Body of pancreas (tissue), 4 donors: ENCODE results near the gene RCAN2. TPM values are rescaled to one million over a fixed set of nuclear protein-coding genes. Genes with fewer than 3 reads are reported as not detected.

Experiments used
- ATAC-seq: fragments of 150-250 bp; one replicate; pipeline ENCODE4 v1.9.1; 2016
- DNase-seq, 4 donors: peaks; one replicate each; pipeline ENCODE4 v3.0.0-alpha.2; 2019
- H3K27ac ChIP-seq, 4 donors: fragments of 200-600 bp; sonication (generic); 1 replicate in 3 of 4; 2 replicates in 1 of 4; pipeline versions ENCODE4 v1.5.1 to v1.6.1; 2016 to 2019; ENCODE audit warnings: mild to moderate bottlenecking in 1 of 4, mixed read lengths in 1 of 4, moderate library complexity in 1 of 4
- H3K27me3 ChIP-seq, 2 donors: fragments of 200-600 bp; sonication (generic); one replicate each; pipeline ENCODE4 v1.6.0; 2016; ENCODE audit warnings: mild to moderate bottlenecking in 1 of 2
- H3K36me3 ChIP-seq, 2 donors: fragments of 200-600 bp; sonication (generic); replicated peaks in 1 of 2; 2 replicates each; pipeline ENCODE4 v1.5.1; 2016; ENCODE audit warnings: low read depth in 2 of 2; ENCODE audit not compliant: insufficient read depth in 1 of 2
- H3K4me1 ChIP-seq: fragments of 200-600 bp; sonication (generic); one replicate; pipeline ENCODE4 v1.6.0; 2016
- H3K4me3 ChIP-seq, 2 donors: fragments of 200-600 bp; sonication (generic); 1 replicate in 1 of 2; 2 replicates in 1 of 2; pipeline ENCODE4 v1.5.1; 2016 to 2019
- H3K9me3 ChIP-seq, 3 donors: fragments of 200-600 bp; sonication (generic); 1 replicate in 2 of 3; 2 replicates in 1 of 3; pipeline ENCODE4 v1.5.1; 2016
- POLR2A ChIP-seq, 3 donors: fragments of 450-650 bp; IDR thresholded peaks; one replicate each; pipeline ENCODE4 v1.6.1; 2016; ENCODE audit warnings: antibody characterized with exemption in 3 of 3, mild to moderate bottlenecking in 2 of 3
- WGBS, 2 donors: methylation state at CpG; one replicate each; pipeline ENCODE4 v1.1.5; 2017; 5-methylcytosine and 5-hydroxymethylcytosine counted together
- intact Hi-C: fragments of 100-400 bp; cut with DNase I; formaldehyde crosslinking; loops from one replicate; pipeline ENCODE4 v1.15.1; 2023
- total RNA-seq, 2 donors: library from RNA; depleted of rRNA; stranded (reverse); fragments of >200 nt; gene quantifications; one replicate each; pipeline ENCODE4 v1.1.0, GENCODE V29; 2016
- TF ChIP-seq, protein P1 (sequence below), 7 experiments: fragments of 450-650 bp in 4 of 7; fragments of 200-600 bp in 3 of 7; sonication (generic) in 3 of 7; IDR thresholded peaks; one replicate each; pipeline ENCODE4 v1.5.1; 2016 to 2019; ENCODE audit warnings: antibody characterized with exemption in 7 of 7

RCAN2 gene
- total RNA-seq, 2 donors from 2014 or later: 5.3 to 6.5 TPM

DNA sequence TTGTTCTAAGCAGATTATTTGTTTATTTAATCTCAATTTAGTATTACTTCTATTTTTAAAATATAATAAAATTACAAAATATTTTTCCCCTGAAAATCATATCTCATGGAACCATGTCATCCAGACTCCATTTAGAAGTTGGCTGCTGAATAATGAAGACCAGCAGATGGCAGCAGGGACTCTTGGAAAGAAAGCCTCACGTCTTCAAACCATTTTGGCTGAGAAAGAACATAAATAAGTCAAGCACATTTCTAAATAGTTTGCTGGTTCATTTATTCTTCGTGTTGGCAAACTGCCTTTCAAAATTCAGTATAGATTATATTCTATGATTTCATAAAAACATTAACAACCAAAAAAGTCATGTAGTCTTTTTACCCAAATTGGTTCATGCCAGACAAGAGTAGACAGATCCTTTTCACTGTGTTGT lies 71.7 kb downstream of the RCAN2 start:
- no peaks in the 10 kb centered on the region for H3K4me1 ChIP-seq
- no peaks in the 10 kb centered on the region for H3K27me3 ChIP-seq
- H3K36me3 ChIP-seq: no peaks in the 10 kb centered on the region
- no peak for TF ChIP-seq POLR2A (IDR thresholded peaks at IDR 0.05)
- TF ChIP-seq, protein P1, sequence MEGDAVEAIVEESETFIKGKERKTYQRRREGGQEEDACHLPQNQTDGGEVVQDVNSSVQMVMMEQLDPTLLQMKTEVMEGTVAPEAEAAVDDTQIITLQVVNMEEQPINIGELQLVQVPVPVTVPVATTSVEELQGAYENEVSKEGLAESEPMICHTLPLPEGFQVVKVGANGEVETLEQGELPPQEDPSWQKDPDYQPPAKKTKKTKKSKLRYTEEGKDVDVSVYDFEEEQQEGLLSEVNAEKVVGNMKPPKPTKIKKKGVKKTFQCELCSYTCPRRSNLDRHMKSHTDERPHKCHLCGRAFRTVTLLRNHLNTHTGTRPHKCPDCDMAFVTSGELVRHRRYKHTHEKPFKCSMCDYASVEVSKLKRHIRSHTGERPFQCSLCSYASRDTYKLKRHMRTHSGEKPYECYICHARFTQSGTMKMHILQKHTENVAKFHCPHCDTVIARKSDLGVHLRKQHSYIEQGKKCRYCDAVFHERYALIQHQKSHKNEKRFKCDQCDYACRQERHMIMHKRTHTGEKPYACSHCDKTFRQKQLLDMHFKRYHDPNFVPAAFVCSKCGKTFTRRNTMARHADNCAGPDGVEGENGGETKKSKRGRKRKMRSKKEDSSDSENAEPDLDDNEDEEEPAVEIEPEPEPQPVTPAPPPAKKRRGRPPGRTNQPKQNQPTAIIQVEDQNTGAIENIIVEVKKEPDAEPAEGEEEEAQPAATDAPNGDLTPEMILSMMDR (IDR thresholded peaks at IDR 0.05): peak; percentile 49 to 91 (median 83)
- H3K4me3 ChIP-seq: no peak overlapping the region
- DNase-seq: peak; percentile 65 to 78 (median 76)
- ATAC-seq: peak; percentile 68
- intact Hi-C loops: loop anchor here (5.0 to 10.0 kb wide), 2 partner anchors 195 to 198 kb away; no protein-coding TSS in a partner anchor
- H3K9me3 ChIP-seq: no peaks in the 10 kb centered on the region
- WGBS, 2 donors: 2 to 3% methylated on average over 2 of the region's 2 CpGs
- no peak overlapping the region for H3K27ac ChIP-seq

DNA sequence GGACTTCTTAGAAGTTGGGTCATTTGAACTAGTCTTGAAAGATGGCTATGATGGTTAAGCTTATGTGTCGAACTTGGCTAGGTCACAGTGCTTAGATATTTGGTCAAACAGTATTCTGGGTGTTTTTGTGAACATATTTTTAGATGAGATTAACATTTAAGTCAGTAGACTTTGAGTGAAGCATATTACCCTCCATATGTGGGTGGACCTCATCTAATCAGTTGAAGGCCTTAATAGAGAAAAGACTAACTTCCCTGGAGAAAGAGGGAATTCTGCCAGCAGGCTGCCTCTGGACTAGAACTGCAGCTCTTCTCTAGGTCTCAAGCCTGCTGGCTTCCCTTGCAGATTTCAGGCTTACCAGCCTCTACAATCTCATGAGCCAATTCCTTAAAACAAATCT lies 76.9 kb downstream of the RCAN2 start:
- ATAC-seq: no peak
- no peak for TF ChIP-seq POLR2A (IDR thresholded peaks at IDR 0.05)
- Histone ChIP-seq H3K27ac (no peak overlapping the region), H3K4me1 (peaks cover 5% of the 10 kb centered on the region), H3K9me3 (no peaks in the 10 kb centered on the region), H3K36me3 (no peaks in the 10 kb centered on the region), H3K27me3 (no peaks in the 10 kb centered on the region), H3K4me3 (no peak overlapping the region)
- intact Hi-C loops: loop anchor here (10.0 kb wide), 1 partner anchor 190 kb away; no protein-coding TSS in a partner anchor
- 0 to 8% methylated on average over 1 of the region's 1 CpG for WGBS, 2 donors
- DNase-seq: no peak

DNA sequence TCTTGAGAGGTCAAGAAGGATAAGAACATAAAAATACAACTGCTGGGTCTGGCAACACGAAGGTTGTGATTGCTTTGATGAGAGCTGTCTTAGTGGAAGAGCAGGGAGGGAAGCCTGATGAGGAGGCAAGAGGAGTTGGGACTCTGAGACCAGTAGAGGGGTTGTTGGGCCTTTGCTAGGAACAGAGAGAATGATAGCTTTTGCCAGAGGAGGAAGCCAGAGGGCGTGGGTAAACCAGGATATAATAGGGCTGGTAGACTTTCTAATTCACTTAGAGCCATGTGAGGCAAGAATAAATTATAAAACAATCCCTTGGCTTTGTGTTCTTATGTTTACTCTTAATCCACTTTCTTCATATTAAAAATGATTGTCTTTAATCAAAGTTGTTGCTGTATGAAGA lies 78.6 kb downstream of the RCAN2 start:
- intact Hi-C loops: loop anchor here (10.0 kb wide), 1 partner anchor 188 kb away; no protein-coding TSS in a partner anchor
- ATAC-seq (no peak), DNase-seq (no peak)
- no peak for TF ChIP-seq POLR2A (IDR thresholded peaks at IDR 0.05)
- TF ChIP-seq, protein P1 (IDR thresholded peaks at IDR 0.05): no peak
- no peaks in the 10 kb centered on the region for H3K36me3 ChIP-seq
- H3K27ac ChIP-seq: no peak overlapping the region
- H3K9me3 ChIP-seq: no peaks in the 10 kb centered on the region
- H3K4me1 ChIP-seq: peaks cover 5% of the 10 kb centered on the region
- no peak overlapping the region for H3K4me3 ChIP-seq
- WGBS, 2 donors: 67% methylated on average over 2 of the region's 2 CpGs
- no peaks in the 10 kb centered on the region for H3K27me3 ChIP-seq

DNA sequence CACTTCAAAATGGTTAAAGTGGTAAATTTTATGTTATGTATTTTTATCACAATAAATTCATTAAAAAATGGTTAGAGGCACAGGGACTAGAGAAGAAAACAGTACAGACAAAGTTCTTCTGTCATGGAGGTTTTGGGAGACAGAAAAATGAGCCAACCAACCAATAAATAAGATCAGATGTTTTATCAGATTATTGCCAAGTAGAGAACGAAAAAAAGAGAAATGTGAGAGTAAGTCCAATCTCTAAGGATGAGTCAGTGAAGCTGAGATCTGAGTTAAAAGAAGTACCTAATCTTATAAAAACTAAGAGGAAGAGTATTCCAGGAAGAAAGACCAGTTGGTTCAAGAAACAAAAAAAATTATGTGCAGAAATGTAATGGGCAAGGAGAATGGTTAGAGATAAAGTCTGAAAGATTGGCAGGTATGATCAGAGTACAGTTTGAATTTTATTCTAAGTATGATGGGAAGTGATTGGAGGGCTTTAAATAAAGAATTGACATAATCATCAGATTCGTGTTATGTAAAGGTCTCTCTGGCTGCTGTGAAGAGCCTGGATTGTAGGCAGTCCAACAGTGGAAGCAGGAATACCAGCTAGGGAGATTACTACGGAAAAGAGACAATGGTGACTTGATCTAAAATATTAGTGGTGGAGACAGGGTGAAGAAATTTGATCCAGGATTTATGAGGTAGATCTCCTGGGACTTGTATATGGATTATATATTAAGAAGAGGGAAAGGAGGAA lies 79.6 kb downstream of the RCAN2 start:
- intact Hi-C loops: loop anchor here (10.0 kb wide), 1 partner anchor 187 kb away; no protein-coding TSS in a partner anchor

DNA sequence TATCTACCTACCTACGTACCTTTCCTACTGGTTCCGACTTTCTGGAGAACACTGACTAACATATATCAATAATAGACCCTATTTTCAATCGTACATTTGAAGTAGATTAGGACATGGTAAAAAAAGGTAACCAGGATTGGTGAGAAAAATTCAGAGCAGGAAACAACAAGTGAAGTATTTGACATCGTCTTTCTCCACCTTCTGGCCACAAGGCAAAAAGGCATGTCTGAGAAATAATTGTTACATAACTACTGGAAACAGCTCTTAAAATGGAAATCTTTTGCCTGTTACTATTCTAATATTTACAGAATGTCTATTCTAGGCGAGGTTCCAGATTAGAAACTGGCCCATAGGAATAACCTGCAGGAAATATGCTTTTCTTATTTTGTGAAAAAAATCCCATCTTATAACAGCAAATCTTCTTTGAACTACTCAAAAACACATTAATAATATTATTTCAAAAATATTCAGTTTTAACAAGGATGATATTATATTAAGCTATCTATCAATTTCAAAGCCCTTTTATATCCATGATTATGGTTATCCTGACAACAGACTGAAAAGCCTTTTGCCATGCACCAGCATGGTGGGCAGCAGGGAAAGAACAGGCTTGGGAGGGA lies 80.8 kb downstream of the RCAN2 start:
- Histone ChIP-seq H3K4me1 (peaks cover 5% of the 10 kb centered on the region), H3K36me3 (no peaks in the 10 kb centered on the region), H3K4me3 (no peak overlapping the region), H3K27me3 (no peaks in the 10 kb centered on the region), H3K27ac (no peak overlapping the region), H3K9me3 (no peaks in the 10 kb centered on the region)
- ATAC-seq (peak; percentile 84), DNase-seq (peak; percentile 41 to 68 (median 56))
- intact Hi-C loops: loop anchor here (10.0 kb wide), 1 partner anchor 186 kb away; no protein-coding TSS in a partner anchor
- TF ChIP-seq POLR2A (IDR thresholded peaks at IDR 0.05): no peak
- TF ChIP-seq, protein P1 (IDR thresholded peaks at IDR 0.05): peak; percentile 51 to 97 (median 86)
- 10 to 22% methylated on average over 5 of the region's 5 CpGs for WGBS, 2 donors

More for the DNA sequence above, 79.6 kb downstream of the RCAN2 start:
- WGBS, 2 donors: 67 to 75% methylated on average over 3 of the region's 3 CpGs
- Histone ChIP-seq H3K27me3 (no peaks in the 10 kb centered on the region), H3K36me3 (no peaks in the 10 kb centered on the region), H3K4me1 (peaks cover 5% of the 10 kb centered on the region), H3K27ac (no peak overlapping the region), H3K9me3 (no peaks in the 10 kb centered on the region), H3K4me3 (no peak overlapping the region)
- DNase-seq (no peak), ATAC-seq (no peak)
- no peak for TF ChIP-seq POLR2A (IDR thresholded peaks at IDR 0.05)
- TF ChIP-seq, protein P1 (IDR thresholded peaks at IDR 0.05): no peak
